GM18951 (cell line): ENCODE measurements around the gene NCOA6.
"Not testable (repeated sequence)": the region's sequence is repeated elsewhere in the genome, so short reads cannot be mapped to it uniquely, and the experiment has no call there.

ENCODE experiments used
- POLR2A ChIP-seq: IDR thresholded peaks from 4 replicates; pipeline ENCODE4 v1.6.1; 2011; ENCODE audit warnings: mild to moderate bottlenecking; ENCODE audit not compliant: insufficient read length, insufficient read depth; ENCODE audit errors: extremely low read depth
- in situ Hi-C: fragments of 300-500 bp; cut with MboI; formaldehyde crosslinking; loops from one replicate; pipeline ENCODE4 v1.12.0; 2022; ENCODE audit warnings: low sequenced_read_pairs, mixed read lengths, inconsistent platforms; ENCODE audit not compliant: unreplicated experiment

NCOA6 gene

GRCh38 chr20:34746674-34747073 is 78.8 kb downstream of the NCOA6 start:
- in situ Hi-C loops: no loop called here
- TF ChIP-seq POLR2A: no peak

- no peak for TF ChIP-seq POLR2A
- in situ Hi-C loops: no loop called here
Observed at GRCh38 chr20:34744847-34745246, 80.6 kb downstream of the NCOA6 start.

DNA sequence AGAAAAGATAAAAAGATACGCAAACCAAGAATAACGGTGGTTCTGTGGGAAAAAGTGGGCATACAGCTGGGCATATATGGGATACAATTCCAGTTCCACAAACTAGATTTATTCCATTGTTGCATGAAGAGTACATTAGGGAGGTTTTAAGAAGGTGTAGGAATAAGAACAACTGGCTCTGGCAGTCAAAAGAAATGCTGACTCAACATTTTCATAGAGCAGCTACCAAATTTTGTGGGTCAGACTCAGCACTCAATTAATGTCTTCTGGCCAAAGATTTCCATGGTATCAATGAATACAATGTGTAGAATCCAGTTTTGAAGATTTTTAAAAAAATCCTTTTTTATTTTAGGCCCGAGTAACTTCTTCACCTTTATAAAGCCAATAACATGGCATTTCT is 81.1 kb downstream of the NCOA6 start:
- in situ Hi-C loops: no loop called here
- no peak for TF ChIP-seq POLR2A

GRCh38 chr20:34743039-34743438 is 82.4 kb downstream of the NCOA6 start:
- in situ Hi-C loops: no loop called here
- no peak for TF ChIP-seq POLR2A

DNA sequence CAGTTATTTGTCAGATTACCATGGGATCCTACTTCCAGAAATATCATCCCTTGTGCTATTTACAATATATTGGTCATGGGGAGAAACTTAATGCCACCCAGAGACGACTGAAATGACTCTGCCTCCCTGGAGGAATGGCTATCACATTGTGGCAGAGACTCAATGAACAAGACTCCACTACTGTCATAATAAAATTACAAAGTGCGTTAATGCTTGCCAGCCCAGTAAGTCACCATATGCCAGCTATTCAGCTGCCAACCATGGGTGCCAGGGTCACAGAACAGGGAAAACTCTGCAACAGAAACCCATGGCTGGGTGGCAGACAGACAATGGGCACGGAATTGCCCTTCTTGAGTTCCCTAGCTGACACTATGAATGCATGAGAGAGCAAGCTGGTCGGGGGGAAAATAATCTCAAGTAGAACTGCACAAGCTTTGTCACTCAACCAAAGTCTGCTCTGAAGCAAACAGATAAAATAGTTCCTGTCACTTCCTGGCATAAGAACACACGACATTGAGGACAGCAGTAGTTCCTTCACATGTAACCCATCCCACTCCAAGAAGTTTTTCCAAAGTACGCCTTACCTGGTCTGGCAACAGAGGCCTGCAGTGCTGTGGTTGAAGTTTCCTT is 89.2 kb downstream of the NCOA6 start:
- in situ Hi-C loops: no loop called here
- TF ChIP-seq POLR2A: no peak

- no peak for TF ChIP-seq POLR2A
- in situ Hi-C loops: no loop called here
Observed at GRCh38 chr20:34732523-34732922, 92.9 kb downstream of the NCOA6 start.

DNA sequence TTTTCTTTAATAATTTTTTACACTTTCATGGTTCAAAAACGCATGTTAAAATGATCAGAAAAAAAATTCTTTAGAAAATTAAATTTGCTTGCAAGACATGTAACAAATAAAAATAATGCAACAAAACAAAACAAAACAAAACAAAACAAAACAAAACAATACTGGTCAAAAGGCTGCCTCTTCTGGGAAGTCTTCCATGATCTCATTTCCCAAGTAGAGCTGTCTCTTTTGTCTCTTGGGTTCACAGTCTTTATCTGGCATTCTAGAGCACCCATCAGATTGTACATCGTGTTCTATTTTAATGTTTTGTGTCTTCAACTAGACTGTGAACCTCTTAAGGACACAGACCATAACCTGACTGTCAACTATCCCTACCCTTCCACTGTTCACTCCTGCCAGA is 96.0 kb downstream of the NCOA6 start:
- TF ChIP-seq POLR2A: no peak
- in situ Hi-C loops: no loop called here

DNA sequence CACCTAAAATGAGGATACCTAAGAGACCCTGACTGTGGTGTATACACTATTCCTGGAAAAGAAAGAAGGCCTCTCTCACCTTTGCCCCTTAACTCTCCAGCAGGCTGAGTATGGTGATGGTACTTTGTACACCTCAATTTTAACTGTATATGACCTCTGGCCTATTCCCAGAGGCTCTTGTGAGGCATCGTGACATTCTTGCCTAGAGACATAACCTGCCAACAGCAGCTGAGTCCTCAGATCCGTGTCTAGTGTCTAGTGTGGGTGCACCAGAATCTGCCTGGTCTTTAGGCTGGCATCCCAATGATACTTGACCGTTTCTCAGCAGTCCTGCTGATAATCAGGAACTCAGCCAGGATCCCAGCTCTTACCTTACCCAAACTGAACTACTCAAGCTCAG is 101.3 kb downstream of the NCOA6 start:
- TF ChIP-seq POLR2A: no peak
- in situ Hi-C loops: no loop called here

- in situ Hi-C loops: not testable (repeated sequence)
Observed at GRCh38 chr20:34722560-34722959, 102.9 kb downstream of the NCOA6 start.

GRCh38 chr20:34720266-34720665 is 105.2 kb downstream of the NCOA6 start:
- in situ Hi-C loops: no loop called here
- no peak for TF ChIP-seq POLR2A

GRCh38 chr20:34719242-34720017 is 106.0 kb downstream of the NCOA6 start:
- in situ Hi-C loops: not testable (repeated sequence)

DNA sequence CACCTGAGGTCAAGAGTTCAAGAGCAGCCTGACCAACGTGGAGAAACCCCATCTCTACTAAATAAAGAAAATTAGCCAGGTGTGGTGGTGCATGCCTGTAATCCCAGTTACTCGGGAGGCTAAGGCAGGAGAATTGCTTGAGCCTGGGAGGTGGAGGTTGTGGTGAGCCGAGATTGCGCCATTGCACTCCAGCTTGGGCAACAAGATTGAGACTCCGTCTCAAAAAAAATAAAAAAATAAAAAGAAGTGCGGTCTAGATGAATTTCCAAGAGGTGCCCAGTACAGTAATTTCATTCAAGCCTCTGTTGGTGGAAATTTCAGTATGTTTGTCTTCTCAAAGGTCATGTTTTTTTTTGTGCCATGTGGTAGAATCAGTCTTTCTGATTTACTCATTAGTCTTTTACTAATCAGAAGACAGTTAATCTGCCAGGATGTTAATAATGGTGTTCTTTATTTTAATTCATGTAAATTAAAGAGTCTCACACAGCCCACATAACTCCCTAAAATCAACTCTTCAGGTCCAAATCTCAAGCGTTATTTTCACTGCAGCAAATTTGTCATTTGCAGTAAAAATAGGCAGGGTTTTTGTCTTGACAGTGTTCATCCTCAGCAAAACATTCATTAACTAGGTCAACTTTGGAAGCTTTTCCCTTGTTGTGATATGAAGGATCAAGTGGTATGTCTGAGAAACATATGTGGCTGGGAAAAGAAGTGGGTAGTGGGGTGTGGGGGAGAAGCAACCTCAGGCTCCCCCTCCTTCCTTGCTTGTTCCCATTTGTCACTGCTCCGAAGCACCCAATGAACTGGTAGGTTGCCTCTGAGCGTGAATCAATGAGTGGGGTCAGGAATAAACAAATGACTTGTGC is 108.0 kb downstream of the NCOA6 start:
- in situ Hi-C loops: no loop called here

GRCh38 chr20:34716921-34717229 is 108.6 kb downstream of the NCOA6 start:
- in situ Hi-C loops: no loop called here
- no peak for TF ChIP-seq POLR2A

More for the DNA sequence above, 108.0 kb downstream of the NCOA6 start:
- TF ChIP-seq POLR2A: no peak

DNA sequence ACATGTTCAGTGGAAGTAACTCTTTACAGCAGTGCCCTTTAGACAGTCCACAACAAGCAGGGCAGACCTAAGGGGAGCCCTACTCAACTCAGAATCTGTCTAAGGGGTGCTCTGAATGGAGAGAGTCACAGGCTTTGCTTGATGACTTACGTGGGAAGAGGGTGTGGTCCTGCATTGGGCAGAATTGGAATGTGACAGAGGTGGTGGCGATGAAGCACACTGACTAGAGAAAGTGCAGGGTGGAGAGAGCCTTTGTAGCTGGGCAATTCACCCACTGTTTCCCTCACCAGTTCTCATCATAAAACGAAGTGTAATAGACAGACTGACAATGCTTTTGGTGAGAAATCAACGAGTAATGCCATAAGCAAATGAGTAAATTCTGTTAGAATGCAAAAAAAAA is 110.1 kb downstream of the NCOA6 start:
- no peak for TF ChIP-seq POLR2A
- in situ Hi-C loops: no loop called here

DNA sequence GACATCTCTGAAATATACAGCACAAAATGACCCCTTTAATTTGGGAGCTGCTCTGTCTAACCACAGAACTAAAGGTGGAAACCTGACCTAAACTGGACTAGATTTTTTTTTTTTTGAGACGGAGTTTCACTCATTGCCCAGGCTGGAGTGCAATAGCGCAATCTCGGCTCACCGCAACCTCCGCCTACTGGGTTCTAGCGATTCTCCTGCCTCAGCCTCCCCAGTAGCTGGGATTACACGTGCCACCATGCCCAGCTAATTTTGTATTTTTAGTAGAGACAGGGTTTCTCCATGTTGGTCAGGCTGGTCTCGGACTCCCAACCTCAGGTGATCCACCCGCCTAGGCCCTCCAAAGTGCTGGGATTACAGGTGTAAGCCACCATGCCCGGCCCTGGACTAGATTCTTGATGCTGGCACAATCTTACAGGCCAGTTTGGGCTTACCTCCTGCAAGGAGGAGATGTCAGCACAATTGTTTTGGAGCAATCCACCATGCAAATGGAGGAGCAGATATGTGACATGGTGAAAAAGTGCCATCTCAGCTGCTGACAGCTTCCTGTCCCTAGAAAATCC is 111.4 kb downstream of the NCOA6 start:
- in situ Hi-C loops: not testable (repeated sequence)
